Adrenal gland (tissue), 5 donors: ENCODE measurements around the gene SPR.

Experiments
- CTCF ChIP-seq, 6 experiments: fragments of 450-650 bp in 4 of 6; fragments of 200-600 bp in 2 of 6; sonication (generic) in 1 of 6; IDR thresholded peaks; 1 replicate in 5 of 6; 2 replicates in 1 of 6; pipeline versions ENCODE4 v1.5.1 to v1.8.0; 2016 to 2021; ENCODE audit warnings: antibody characterized with exemption in 6 of 6, mild to moderate bottlenecking in 2 of 6, moderate library complexity in 1 of 6
- POLR2A ChIP-seq, 2 donors: fragments of 450-650 bp; IDR thresholded peaks; one replicate each; pipeline ENCODE4 v1.6.1; 2017; ENCODE audit warnings: antibody characterized with exemption in 2 of 2, mild to moderate bottlenecking in 2 of 2, moderate library complexity in 1 of 2
- donor health status: DM: no; HTN: no; CAD: no.

GRCh38 chr2:72895759-72896281 is 8.6 kb downstream of the SPR start:
- TF ChIP-seq POLR2A (IDR thresholded peaks at IDR 0.05) (no peak), CTCF (IDR thresholded peaks at IDR 0.05) (no peak)
